ENCODE data around the gene CAPN7.
A peak's percentile ranks its signal among the peaks of the same experiment; 100 is the strongest.

The CAPN7 gene

DNA sequence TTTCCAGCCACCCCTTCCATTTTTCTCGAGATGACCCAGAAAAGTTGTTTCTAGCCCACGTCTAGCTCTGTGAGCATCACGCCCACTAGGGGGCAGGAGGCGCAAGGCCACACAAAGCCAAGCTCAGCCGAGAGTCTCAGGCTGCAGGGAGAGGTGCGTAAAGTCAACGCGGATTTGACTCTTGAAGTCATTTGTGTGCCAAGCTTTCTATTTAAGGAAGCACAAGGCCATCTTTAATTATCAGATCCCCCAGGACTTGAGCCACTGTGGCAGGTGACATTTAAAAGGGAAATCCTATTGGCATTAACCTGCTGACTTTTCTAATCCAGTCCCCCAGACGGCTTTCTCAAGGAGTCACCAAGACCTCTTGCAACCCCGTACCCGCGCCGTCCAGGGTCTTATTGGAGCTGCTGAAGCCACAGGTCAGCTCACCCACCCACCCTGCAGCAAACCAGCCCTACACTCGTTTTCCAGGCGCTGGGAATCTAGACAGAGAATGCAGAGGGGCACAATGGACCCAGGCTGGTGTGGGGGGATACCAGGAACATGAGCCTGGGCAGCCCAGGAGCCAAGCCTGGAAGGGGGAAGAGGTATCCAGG, 62.1 kb downstream of the CAPN7 start:
- no peak overlapping the region for H3K4me3 ChIP-seq (ENCODE audit: insufficient read depth in 1 of 2, low read depth in 1 of 2, low read length in 2 of 2)
- H3K27ac ChIP-seq (ENCODE audit: low read length, poor library complexity, severe bottlenecking), result no peak overlapping the region
- H3K14ac ChIP-seq (ENCODE audit: low read length in 2 of 2), result no peak overlapping the region
- no peak overlapping the region for H2BK120ac ChIP-seq (ENCODE audit: low read depth, low read length)
- H3K9ac ChIP-seq (ENCODE audit: low read length), result peak overlapping the region; percentile 89
- H2BK12ac ChIP-seq (ENCODE audit: low read length in 2 of 2), result peak overlapping the region; percentile 15 to 60
- WGBS, result 38% methylated on average over 15 of the region's 15 CpGs
- H3K9me3 ChIP-seq (ENCODE audit: control insufficient read depth, low read length), result no peaks in the 10 kb centered on the region
- H2AK5ac ChIP-seq (ENCODE audit: low read length, severe bottlenecking), result peak overlapping the region; percentile 53
- peak overlapping the region in 1 of 2 experiments; percentile 23 for H3K23ac ChIP-seq (ENCODE audit: low read length in 2 of 2)
- peaks cover 0 to 42% of the 10 kb centered on the region in 2 experiments for H3K36me3 ChIP-seq (ENCODE audit: control insufficient read depth in 1 of 2, insufficient read depth in 2 of 2, low read depth in 1 of 2, low read length in 2 of 2)
- peak overlapping the region; percentile 53 for H4K8ac ChIP-seq (ENCODE audit: low read length)
- peak overlapping the region; percentile 27 to 37 for H3K4ac ChIP-seq (ENCODE audit: low read depth in 1 of 2, low read length in 2 of 2)
- H3K27me3 ChIP-seq (ENCODE audit: control insufficient read depth in 1 of 2, insufficient read depth in 1 of 2, low read length in 2 of 2), result no peaks in the 10 kb centered on the region
- no peak overlapping the region for H3K4me2 ChIP-seq (ENCODE audit: low read length, poor library complexity, severe bottlenecking)
- peak; percentile 87 for DNase-seq
- peak overlapping the region; percentile 55 for H4K91ac ChIP-seq (ENCODE audit: low read length)
- no peak overlapping the region for H2BK5ac ChIP-seq (ENCODE audit: low read depth, low read length, poor library complexity, severe bottlenecking)
- no peak overlapping the region for H2BK15ac ChIP-seq (ENCODE audit: low read depth, poor library complexity, severe bottlenecking)
- peak overlapping the region; percentile 29 to 56 for H3K18ac ChIP-seq (ENCODE audit: low read depth in 1 of 2, low read length in 2 of 2)
- H3K4me1 ChIP-seq (ENCODE audit: control insufficient read depth, insufficient read depth, low read depth, low read length), result peaks cover 17% of the 10 kb centered on the region
- H2AFZ ChIP-seq (ENCODE audit: low read depth, low read length), result no peak overlapping the region
- peaks cover 8% of the 10 kb centered on the region for H3K79me1 ChIP-seq (replicated peaks; ENCODE audit: low read length, poor library complexity, severe bottlenecking)

- Histone ChIP-seq H3K14ac (ENCODE audit: low read length in 2 of 2) (no peak overlapping the region), H3K9me3 (ENCODE audit: control insufficient read depth, low read length) (no peaks in the 10 kb centered on the region), H2AK5ac (ENCODE audit: low read length, severe bottlenecking) (peak overlapping the region; percentile 93), H3K27me3 (ENCODE audit: control insufficient read depth in 1 of 2, insufficient read depth in 1 of 2, low read length in 2 of 2) (no peaks in the 10 kb centered on the region), H3K79me1 (replicated peaks; ENCODE audit: low read length, poor library complexity, severe bottlenecking) (peaks cover 8% of the 10 kb centered on the region), H3K27ac (ENCODE audit: low read length, poor library complexity, severe bottlenecking) (peak overlapping the region; percentile 82), H3K36me3 (ENCODE audit: control insufficient read depth in 1 of 2, insufficient read depth in 2 of 2, low read depth in 1 of 2, low read length in 2 of 2) (peaks cover 0 to 48% of the 10 kb centered on the region in 2 experiments), H2BK5ac (ENCODE audit: low read depth, low read length, poor library complexity, severe bottlenecking) (peak overlapping the region; percentile 2), H4K8ac (ENCODE audit: low read length) (peak overlapping the region; percentile 84), H3K18ac (ENCODE audit: low read depth in 1 of 2, low read length in 2 of 2) (peak overlapping the region; percentile 74 to 99), H3K23ac (ENCODE audit: low read length in 2 of 2) (peak overlapping the region in 1 of 2 experiments; percentile 70), H2AFZ (ENCODE audit: low read depth, low read length) (peak overlapping the region; percentile 79), H2BK15ac (ENCODE audit: low read depth, poor library complexity, severe bottlenecking) (peak overlapping the region; percentile 45), H3K4me3 (ENCODE audit: insufficient read depth in 1 of 2, low read depth in 1 of 2, low read length in 2 of 2) (peak overlapping the region in 1 of 2 experiments; percentile 54), H3K4ac (ENCODE audit: low read depth in 1 of 2, low read length in 2 of 2) (peak overlapping the region; percentile 49 to 93), H3K9ac (ENCODE audit: low read length) (peak overlapping the region; percentile 89), H2BK120ac (ENCODE audit: low read depth, low read length) (peak overlapping the region; percentile 39), H3K4me2 (ENCODE audit: low read length, poor library complexity, severe bottlenecking) (peak overlapping the region; percentile 55), H3K4me1 (ENCODE audit: control insufficient read depth, insufficient read depth, low read depth, low read length) (peaks cover 17% of the 10 kb centered on the region), H4K91ac (ENCODE audit: low read length) (peak overlapping the region; percentile 72), H2BK12ac (ENCODE audit: low read length in 2 of 2) (peak overlapping the region; percentile 41 to 97)
- peak; percentile 96 for DNase-seq
- 25% methylated on average over 29 of the region's 29 CpGs for WGBS
These were observed 63.3 kb downstream of the CAPN7 start for GRCh38 chr3:15269091-15269989.

DNA sequence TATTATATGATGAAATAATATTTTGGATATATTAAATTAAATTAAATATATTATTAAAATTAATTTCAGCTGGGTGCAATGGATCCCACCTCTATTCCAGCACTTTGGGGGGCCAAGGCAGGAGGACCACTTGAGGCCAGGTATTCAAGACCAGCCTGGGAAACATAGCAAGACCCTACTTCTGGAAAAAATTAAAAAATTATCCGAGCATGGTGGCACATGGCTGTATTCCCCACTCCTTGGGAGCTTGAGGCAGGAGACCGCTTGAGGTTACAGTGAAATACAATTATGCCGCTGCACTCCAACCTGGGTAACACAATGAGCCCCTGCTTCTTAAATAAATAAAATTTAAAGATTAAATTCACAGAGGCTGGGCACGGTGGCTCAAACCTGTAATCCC, 65.0 kb downstream of the CAPN7 start:
- H3K4me3 ChIP-seq (ENCODE audit: insufficient read depth in 1 of 2, low read depth in 1 of 2, low read length in 2 of 2), result no peak overlapping the region
- H3K9ac ChIP-seq (ENCODE audit: low read length), result no peak overlapping the region
- H3K36me3 ChIP-seq (ENCODE audit: control insufficient read depth in 1 of 2, insufficient read depth in 2 of 2, low read depth in 1 of 2, low read length in 2 of 2), result peaks cover 0 to 37% of the 10 kb centered on the region in 2 experiments
- H4K91ac ChIP-seq (ENCODE audit: low read length), result no peak overlapping the region
- H4K8ac ChIP-seq (ENCODE audit: low read length), result no peak overlapping the region
- H2BK5ac ChIP-seq (ENCODE audit: low read depth, low read length, poor library complexity, severe bottlenecking), result no peak overlapping the region
- H3K14ac ChIP-seq (ENCODE audit: low read length in 2 of 2), result no peak overlapping the region
- no peaks in the 10 kb centered on the region for H3K27me3 ChIP-seq (ENCODE audit: control insufficient read depth in 1 of 2, insufficient read depth in 1 of 2, low read length in 2 of 2)
- no peak overlapping the region for H2BK15ac ChIP-seq (ENCODE audit: low read depth, poor library complexity, severe bottlenecking)
- H2AK5ac ChIP-seq (ENCODE audit: low read length, severe bottlenecking), result no peak overlapping the region
- H3K4ac ChIP-seq (ENCODE audit: low read depth in 1 of 2, low read length in 2 of 2), result no peak overlapping the region
- H3K4me1 ChIP-seq (ENCODE audit: control insufficient read depth, insufficient read depth, low read depth, low read length), result peaks cover 20% of the 10 kb centered on the region
- no peak overlapping the region for H2AFZ ChIP-seq (ENCODE audit: low read depth, low read length)
- H2BK12ac ChIP-seq (ENCODE audit: low read length in 2 of 2), result no peak overlapping the region
- no peak overlapping the region for H3K27ac ChIP-seq (ENCODE audit: low read length, poor library complexity, severe bottlenecking)
- no peak overlapping the region for H3K4me2 ChIP-seq (ENCODE audit: low read length, poor library complexity, severe bottlenecking)
- no peak overlapping the region for H3K18ac ChIP-seq (ENCODE audit: low read depth in 1 of 2, low read length in 2 of 2)
- H2BK120ac ChIP-seq (ENCODE audit: low read depth, low read length), result no peak overlapping the region
- no peaks in the 10 kb centered on the region for H3K9me3 ChIP-seq (ENCODE audit: control insufficient read depth, low read length)
- no peak overlapping the region for H3K23ac ChIP-seq (ENCODE audit: low read length in 2 of 2)
- no peak for DNase-seq
- 100% methylated on average over 4 of the region's 4 CpGs for WGBS
- peaks cover 11% of the 10 kb centered on the region for H3K79me1 ChIP-seq (replicated peaks; ENCODE audit: low read length, poor library complexity, severe bottlenecking)

- H4K91ac ChIP-seq (ENCODE audit: low read length), result no peak overlapping the region
- WGBS, result 86% methylated on average over 14 of the region's 14 CpGs
- H4K8ac ChIP-seq (ENCODE audit: low read length), result no peak overlapping the region
- no peak overlapping the region for H3K4ac ChIP-seq (ENCODE audit: low read depth in 1 of 2, low read length in 2 of 2)
- H2AK5ac ChIP-seq (ENCODE audit: low read length, severe bottlenecking), result no peak overlapping the region
- no peak overlapping the region for H3K4me2 ChIP-seq (ENCODE audit: low read length, poor library complexity, severe bottlenecking)
- no peaks in the 10 kb centered on the region for H3K27me3 ChIP-seq (ENCODE audit: control insufficient read depth in 1 of 2, insufficient read depth in 1 of 2, low read length in 2 of 2)
- no peak overlapping the region for H2AFZ ChIP-seq (ENCODE audit: low read depth, low read length)
- no peaks in the 10 kb centered on the region for H3K9me3 ChIP-seq (ENCODE audit: control insufficient read depth, low read length)
- no peak overlapping the region for H2BK12ac ChIP-seq (ENCODE audit: low read length in 2 of 2)
- no peak overlapping the region for H2BK5ac ChIP-seq (ENCODE audit: low read depth, low read length, poor library complexity, severe bottlenecking)
- H2BK15ac ChIP-seq (ENCODE audit: low read depth, poor library complexity, severe bottlenecking), result no peak overlapping the region
- H3K23ac ChIP-seq (ENCODE audit: low read length in 2 of 2), result no peak overlapping the region
- peaks cover 0 to 29% of the 10 kb centered on the region in 2 experiments for H3K36me3 ChIP-seq (ENCODE audit: control insufficient read depth in 1 of 2, insufficient read depth in 2 of 2, low read depth in 1 of 2, low read length in 2 of 2)
- no peak overlapping the region for H3K9ac ChIP-seq (ENCODE audit: low read length)
- H3K14ac ChIP-seq (ENCODE audit: low read length in 2 of 2), result no peak overlapping the region
- H3K27ac ChIP-seq (ENCODE audit: low read length, poor library complexity, severe bottlenecking), result no peak overlapping the region
- H3K4me1 ChIP-seq (ENCODE audit: control insufficient read depth, insufficient read depth, low read depth, low read length), result peaks cover 24% of the 10 kb centered on the region
- no peak overlapping the region for H2BK120ac ChIP-seq (ENCODE audit: low read depth, low read length)
- no peak overlapping the region for H3K4me3 ChIP-seq (ENCODE audit: insufficient read depth in 1 of 2, low read depth in 1 of 2, low read length in 2 of 2)
- no peak for DNase-seq
- peaks cover 7% of the 10 kb centered on the region for H3K79me1 ChIP-seq (replicated peaks; ENCODE audit: low read length, poor library complexity, severe bottlenecking)
- H3K18ac ChIP-seq (ENCODE audit: low read depth in 1 of 2, low read length in 2 of 2), result no peak overlapping the region
These were observed 65.8 kb downstream of the CAPN7 start for GRCh38 chr3:15271785-15272381.
